GM12874 (cell line): ENCODE measurements around the gene HSPB6.

Experiments used
- TF ChIP-seq, protein P1 (sequence below): IDR thresholded peaks from 2 replicates; pipeline ENCODE4 v1.5.1; 2011; ENCODE audit warnings: low read depth, mild to moderate bottlenecking, control low read depth, low read length, moderate library complexity; ENCODE audit not compliant: insufficient read depth

Gene HSPB6

DNA sequence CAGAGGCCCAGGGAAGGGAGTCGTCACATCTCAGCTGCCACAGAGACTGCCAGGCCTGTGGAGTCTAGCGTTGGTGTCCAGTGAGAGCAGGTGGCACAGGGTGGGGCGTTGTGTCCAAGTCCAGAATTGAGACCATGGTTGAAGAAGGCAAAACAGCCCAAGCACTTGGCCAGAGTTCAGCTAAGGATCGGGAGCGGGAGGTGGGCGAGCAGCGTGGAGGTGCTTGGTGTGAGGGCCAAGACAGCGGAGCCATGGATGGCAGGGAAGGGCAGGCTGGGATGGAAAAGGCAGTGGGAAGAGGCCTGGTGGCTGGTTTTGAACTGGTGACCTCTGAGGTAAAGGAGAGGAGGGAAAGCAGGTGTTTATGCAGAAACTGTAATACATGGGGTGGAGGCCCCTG is 22.6 kb downstream of the HSPB6 start:
- TF ChIP-seq, protein P1, sequence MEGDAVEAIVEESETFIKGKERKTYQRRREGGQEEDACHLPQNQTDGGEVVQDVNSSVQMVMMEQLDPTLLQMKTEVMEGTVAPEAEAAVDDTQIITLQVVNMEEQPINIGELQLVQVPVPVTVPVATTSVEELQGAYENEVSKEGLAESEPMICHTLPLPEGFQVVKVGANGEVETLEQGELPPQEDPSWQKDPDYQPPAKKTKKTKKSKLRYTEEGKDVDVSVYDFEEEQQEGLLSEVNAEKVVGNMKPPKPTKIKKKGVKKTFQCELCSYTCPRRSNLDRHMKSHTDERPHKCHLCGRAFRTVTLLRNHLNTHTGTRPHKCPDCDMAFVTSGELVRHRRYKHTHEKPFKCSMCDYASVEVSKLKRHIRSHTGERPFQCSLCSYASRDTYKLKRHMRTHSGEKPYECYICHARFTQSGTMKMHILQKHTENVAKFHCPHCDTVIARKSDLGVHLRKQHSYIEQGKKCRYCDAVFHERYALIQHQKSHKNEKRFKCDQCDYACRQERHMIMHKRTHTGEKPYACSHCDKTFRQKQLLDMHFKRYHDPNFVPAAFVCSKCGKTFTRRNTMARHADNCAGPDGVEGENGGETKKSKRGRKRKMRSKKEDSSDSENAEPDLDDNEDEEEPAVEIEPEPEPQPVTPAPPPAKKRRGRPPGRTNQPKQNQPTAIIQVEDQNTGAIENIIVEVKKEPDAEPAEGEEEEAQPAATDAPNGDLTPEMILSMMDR: no peak

DNA sequence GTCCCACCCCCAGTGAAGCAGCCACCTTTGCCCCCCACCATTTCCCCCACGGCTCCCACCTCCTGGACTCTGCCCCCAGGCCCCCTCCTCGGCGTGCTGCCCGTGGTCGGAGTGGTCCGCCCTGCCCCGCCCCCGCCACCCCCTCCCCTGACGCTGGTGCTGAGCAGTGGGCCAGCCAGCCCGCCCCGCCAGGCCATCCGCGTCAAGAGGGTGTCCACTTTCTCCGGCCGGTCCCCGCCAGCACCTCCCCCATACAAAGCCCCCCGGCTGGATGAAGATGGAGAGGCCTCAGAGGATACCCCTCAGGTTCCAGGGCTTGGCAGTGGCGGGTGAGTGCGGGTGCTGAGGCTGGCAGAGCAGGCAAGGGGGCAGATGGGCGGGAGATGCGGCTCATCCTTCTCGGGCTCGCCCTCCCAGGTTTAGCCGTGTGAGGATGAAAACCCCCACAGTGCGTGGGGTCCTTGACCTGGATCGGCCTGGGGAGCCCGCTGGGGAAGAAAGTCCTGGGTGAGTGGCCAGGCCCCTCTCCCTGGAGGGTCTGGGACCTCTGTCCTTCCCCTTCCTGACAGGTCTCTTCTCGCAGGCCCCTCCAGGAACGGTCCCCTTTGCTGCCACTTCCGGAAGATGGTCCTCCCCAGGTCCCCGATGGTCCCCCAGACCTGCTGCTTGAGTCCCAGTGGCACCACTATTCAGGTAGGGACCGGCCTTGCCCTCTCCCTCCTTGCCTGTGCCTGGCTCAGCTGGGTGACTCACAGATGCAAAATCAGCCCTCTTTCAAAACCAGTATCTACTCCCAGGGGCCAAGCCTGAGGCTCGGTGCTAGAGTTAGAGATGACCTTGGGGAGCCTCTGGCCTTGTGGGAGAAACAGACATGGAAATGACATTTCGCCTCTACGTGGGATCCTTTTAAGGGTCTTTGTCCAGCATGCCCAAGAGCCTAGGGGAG is 23.4 kb downstream of the HSPB6 start:
- TF ChIP-seq, protein P1: no peak

DNA sequence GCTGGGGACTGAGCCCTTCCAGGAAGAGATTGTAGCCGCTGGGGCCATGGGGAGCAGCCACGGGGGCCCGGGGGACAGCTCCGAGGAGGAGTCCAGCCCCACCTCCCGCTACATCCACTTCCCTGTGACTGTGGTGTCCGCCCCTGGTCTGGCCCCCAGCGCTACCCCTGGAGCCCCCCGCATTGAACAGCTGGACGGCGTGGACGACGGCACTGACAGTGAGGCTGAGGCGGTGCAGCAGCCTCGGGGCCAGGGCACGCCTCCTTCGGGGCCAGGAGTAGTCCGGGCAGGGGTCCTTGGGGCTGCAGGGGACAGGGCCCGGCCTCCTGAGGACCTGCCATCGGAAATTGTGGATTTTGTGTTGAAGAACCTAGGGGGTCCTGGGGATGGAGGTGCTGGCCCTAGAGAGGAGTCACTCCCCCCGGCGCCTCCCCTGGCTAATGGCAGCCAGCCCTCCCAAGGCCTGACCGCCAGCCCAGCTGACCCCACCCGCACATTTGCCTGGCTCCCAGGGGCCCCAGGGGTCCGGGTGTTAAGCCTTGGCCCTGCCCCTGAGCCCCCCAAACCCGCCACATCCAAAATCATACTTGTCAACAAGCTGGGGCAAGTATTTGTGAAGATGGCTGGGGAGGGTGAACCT is 24.2 kb downstream of the HSPB6 start:
- TF ChIP-seq, protein P1: no peak

DNA sequence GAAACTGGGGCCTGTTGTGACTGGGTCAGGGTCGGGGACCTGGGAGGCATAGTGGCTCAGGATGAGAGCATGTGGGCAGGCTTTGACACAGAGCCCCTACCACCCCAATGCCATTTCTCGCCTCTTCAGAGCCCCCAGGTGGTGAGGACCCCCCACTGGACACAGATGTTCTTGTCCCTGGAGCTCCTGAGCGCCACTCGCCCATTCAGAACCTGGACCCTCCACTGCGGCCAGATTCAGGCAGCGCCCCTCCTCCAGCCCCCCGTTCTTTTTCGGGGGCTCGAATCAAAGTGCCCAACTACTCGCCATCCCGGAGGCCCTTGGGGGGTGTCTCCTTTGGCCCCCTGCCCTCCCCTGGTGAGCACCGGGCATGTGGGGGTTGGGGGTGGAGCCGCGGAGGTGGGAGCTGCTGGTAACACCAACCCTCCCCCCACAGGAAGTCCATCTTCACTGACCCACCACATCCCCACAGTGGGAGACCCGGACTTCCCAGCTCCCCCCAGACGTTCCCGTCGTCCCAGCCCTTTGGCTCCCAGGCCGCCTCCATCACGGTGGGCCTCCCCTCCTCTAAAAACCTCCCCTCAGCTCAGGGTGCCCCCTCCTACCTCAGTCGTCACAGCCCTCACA is 24.9 kb downstream of the HSPB6 start:
- TF ChIP-seq, protein P1: no peak

DNA sequence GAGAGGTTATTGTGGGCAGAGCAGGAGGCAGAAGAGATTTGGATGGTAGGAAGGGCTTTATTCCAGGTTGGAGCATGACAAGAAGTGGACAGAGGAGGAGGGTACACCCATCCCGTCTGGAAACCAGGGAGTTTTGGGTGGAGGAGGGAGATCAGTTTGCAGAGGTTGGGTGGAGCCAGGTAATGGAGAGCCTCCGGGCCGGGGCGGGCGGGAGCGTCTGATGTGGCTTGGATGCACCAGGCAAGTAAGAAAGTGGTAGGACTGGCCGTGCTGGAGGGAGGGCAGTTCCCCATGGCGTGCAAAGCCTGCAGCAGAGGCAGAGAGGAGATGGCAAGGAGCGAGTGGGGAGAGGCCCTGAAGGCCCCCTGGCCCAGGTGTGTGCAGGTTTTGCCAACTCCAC is 25.5 kb downstream of the HSPB6 start:
- TF ChIP-seq, protein P1: no peak

DNA sequence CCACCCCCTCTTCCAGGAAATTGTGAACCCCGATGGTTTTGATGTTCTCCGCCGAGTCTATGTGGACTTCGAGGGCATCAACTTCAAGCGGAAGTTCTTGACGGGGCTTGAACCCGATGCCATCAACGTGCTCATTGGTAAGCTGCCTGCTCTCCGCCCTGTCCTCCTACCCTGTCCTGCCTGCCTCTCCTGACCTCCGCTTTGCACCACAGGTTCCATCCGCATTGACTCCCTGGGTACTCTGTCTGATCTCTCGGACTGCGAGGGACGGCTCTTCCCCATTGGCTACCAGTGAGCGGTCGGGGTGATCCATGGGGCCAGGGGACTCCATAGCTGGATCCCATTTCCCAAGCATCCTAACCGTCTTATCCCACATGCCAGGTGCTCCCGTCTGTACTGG is 26.5 kb downstream of the HSPB6 start:
- TF ChIP-seq, protein P1: no peak

DNA sequence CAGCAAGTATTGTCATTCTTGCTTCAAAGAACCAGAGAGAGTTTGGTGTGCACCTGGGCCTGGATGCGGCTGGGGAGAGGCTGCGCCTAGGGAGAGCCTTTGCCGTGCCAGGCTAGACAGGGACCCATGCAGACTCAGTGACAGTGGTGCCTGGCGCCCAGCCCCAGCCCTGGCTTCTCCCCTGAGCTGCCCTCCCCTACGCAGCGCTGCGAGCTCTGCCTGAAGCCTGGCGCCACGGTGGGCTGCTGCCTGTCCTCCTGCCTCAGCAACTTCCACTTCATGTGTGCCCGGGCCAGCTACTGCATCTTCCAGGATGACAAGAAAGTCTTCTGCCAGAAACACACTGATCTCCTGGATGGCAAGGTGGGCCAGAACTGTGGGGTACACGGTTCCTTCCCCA is 27.1 kb downstream of the HSPB6 start:
- TF ChIP-seq, protein P1: no peak
